ENCODE measurements around the gene EPS8L1.

DNA sequence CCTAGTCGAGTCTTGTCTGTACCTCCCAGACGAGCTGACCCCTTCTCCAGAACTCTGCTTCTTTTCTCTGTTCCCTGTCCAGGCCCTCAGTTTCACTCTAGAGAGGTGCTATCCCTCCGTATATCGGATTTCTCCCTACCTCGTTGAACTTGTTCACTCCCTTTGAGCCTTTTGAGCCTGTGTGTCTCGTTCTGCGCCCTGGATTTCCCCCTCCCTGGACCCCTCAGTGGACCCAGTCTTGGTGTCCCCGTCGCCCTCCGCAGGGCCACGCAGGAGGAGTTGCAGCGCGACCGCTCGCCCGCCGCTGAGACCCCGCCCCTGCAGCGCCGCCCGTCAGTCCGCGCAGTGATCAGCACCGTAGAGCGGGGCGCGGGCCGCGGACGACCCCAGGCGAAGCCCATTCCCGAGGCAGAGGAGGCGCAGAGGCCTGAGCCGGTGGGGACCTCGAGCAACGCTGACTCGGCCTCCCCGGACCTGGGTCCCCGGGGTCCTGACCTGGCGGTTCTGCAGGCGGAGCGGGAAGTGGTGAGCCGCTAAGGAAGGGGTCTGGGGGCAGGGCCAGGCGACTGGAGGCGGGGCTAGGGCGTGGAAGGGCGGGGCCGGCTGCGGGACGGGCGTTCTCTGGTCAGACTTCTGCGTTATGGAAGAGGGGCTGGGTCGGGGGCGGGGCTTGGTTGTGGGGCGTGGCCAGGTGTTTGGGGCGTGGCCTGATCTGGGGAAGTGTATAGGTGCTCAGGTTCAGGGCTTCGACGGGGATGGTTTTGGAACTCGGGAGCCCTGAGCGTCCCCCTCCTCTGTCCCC lies 5.5 kb downstream of the EPS8L1 start:
- TF ChIP-seq, protein P1, sequence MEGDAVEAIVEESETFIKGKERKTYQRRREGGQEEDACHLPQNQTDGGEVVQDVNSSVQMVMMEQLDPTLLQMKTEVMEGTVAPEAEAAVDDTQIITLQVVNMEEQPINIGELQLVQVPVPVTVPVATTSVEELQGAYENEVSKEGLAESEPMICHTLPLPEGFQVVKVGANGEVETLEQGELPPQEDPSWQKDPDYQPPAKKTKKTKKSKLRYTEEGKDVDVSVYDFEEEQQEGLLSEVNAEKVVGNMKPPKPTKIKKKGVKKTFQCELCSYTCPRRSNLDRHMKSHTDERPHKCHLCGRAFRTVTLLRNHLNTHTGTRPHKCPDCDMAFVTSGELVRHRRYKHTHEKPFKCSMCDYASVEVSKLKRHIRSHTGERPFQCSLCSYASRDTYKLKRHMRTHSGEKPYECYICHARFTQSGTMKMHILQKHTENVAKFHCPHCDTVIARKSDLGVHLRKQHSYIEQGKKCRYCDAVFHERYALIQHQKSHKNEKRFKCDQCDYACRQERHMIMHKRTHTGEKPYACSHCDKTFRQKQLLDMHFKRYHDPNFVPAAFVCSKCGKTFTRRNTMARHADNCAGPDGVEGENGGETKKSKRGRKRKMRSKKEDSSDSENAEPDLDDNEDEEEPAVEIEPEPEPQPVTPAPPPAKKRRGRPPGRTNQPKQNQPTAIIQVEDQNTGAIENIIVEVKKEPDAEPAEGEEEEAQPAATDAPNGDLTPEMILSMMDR (conservative IDR thresholded peaks at IDR 0.05) = no peak
- no peak for TF ChIP-seq EZH2 (IDR thresholded peaks at IDR 0.05; ENCODE audit: low read depth)

Measured in PC-9 (cell line).